CD4-positive, alpha-beta T cell (primary cell): ENCODE measurements around the gene PCED1A. TPM values are rescaled to one million over a fixed set of nuclear protein-coding genes. Genes with fewer than 3 reads are reported as not detected.
"Not testable (repeated sequence)": the region's sequence is repeated elsewhere in the genome, so short reads cannot be mapped to it uniquely, and the experiment has no call there.

ENCODE experiments used
- ATAC-seq: fragments of 200-7000 bp; cut with Tn5 transposase; one replicate; pipeline ENCODE4 v1.10.0; 2022; ENCODE audit warnings: mild to moderate bottlenecking; ENCODE audit not compliant: poor library complexity
- CTCF ChIA-PET: fragments of 350-600 bp; sonication (Branson Sonifier 250); formaldehyde crosslinking; loops from one replicate; lab custom pipeline; 2021; ENCODE audit warnings: antibody characterized with exemption, inconsistent platforms; lab: Charles Lee
- POLR2A ChIA-PET: fragments of 350-600 bp; sonication (Branson Sonifier 250); formaldehyde crosslinking; loops from one replicate; lab custom pipeline; 2021; ENCODE audit warnings: antibody characterized with exemption, inconsistent platforms; lab: Charles Lee
- DNase-seq, 14 experiments: peaks; one replicate each; pipeline ENCODE4 v3.0.0-alpha.2; 2013 to 2020; ENCODE audit warnings: mixed read lengths in 2 of 14
- H3K27ac ChIP-seq, 2 donors: one replicate each; pipeline versions ENCODE4 v1.5.1 to v1.7.0; 2013; ENCODE audit warnings: low read length in 2 of 2, low read depth in 1 of 2, mild to moderate bottlenecking in 1 of 2
- H3K27me3 ChIP-seq, 2 experiments: 1 replicate in 1 of 2; 2 replicates in 1 of 2; pipeline versions ENCODE4 v1.6.1 to v1.7.0; 2013; ENCODE audit warnings: low read length in 2 of 2, control low read depth in 1 of 2, mild to moderate bottlenecking in 1 of 2, moderate library complexity in 1 of 2; ENCODE audit not compliant: insufficient read depth in 2 of 2, control insufficient read depth in 1 of 2
- H3K36me3 ChIP-seq: one replicate; pipeline ENCODE4 v1.6.1; 2013; ENCODE audit warnings: low read length, control low read depth; ENCODE audit not compliant: insufficient read depth
- H3K4me1 ChIP-seq: one replicate; pipeline ENCODE4 v1.6.1; 2013; ENCODE audit warnings: low read length, control low read depth; ENCODE audit not compliant: insufficient read depth
- H3K4me3 ChIP-seq: one replicate; pipeline ENCODE4 v1.5.1; 2013; ENCODE audit warnings: mild to moderate bottlenecking, low read length, moderate library complexity
- H3K9me3 ChIP-seq, 2 experiments: 1 replicate in 1 of 2; 2 replicates in 1 of 2; pipeline versions ENCODE4 v1.6.1 to v1.7.0; 2013; ENCODE audit warnings: low read length in 2 of 2, mild to moderate bottlenecking in 2 of 2, control low read depth in 1 of 2, moderate library complexity in 1 of 2; ENCODE audit not compliant: control insufficient read depth in 1 of 2, insufficient read depth in 1 of 2
- H3K27ac Mint-ChIP-seq: one replicate; pipeline ENCODE4 v1.8.0; 2020; ENCODE audit warnings: mixed read lengths
- H3K27me3 Mint-ChIP-seq: one replicate; pipeline ENCODE4 v1.8.0; 2021; ENCODE audit warnings: mixed read lengths
- H3K36me3 Mint-ChIP-seq: one replicate; pipeline ENCODE4 v1.8.0; 2021; ENCODE audit warnings: low read depth, mixed read lengths
- H3K4me1 Mint-ChIP-seq: one replicate; pipeline ENCODE4 v1.8.0; 2021; ENCODE audit warnings: low read depth, mixed read lengths
- H3K4me3 Mint-ChIP-seq: one replicate; pipeline ENCODE4 v1.8.0; 2020; ENCODE audit warnings: mild to moderate bottlenecking, mixed read lengths
- H3K9me3 Mint-ChIP-seq: one replicate; pipeline ENCODE4 v1.8.0; 2020; ENCODE audit warnings: mixed read lengths
- intact Hi-C, 2 experiments: fragments of 100-400 bp; cut with DNase I in 1 of 2; cut with micrococcal nuclease in 1 of 2; formaldehyde crosslinking; loops; one replicate each; pipeline versions ENCODE4 v1.15.1 to v1.9.0; 2023 to 2025; cut with DNase I, micrococcal nuclease
- total RNA-seq, 174 experiments: library from RNA in 2 of 174; stranded (reverse) in 2 of 174; gene quantifications; one replicate each; pipeline ENCODE4 v1.2.3 and lab custom pipeline; 2021 to 2026
- TF ChIP-seq, protein P1 (sequence below): fragments of 200-600 bp; IDR thresholded peaks from one replicate; pipeline ENCODE4 v1.8.0; 2022; ENCODE audit warnings: antibody characterized with exemption, mild to moderate bottlenecking

Gene PCED1A
- total RNA-seq, 2 experiments from 2014 or later: 69.2 to 69.7 TPM

DNA sequence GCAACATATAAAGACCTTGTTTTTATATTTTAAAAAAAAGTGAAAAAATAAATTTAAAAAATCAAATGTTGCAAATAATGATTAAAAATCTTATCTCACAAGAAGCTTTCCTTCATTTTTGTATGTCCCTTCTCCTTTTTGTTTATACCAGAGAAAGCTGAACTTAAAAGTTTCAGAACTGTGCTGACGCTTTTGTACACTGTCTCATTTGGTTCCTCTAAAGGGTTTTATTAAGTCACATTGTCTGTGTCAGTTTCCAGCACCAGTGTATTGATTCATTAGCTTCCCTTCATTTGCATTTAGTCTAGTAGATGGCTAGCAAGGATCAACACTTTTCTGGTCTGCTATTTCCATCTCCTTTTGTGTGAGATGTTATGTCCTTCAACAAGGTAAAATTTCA lies 6.7 kb downstream of the PCED1A start:
- Histone ChIP-seq H3K4me3 (no peak overlapping the region), H3K27me3 (no peaks in the 10 kb centered on the region), H3K36me3 (peaks cover 6% of the 10 kb centered on the region), H3K4me1 (peaks cover 1% of the 10 kb centered on the region), H3K27ac (no peak overlapping the region), H3K9me3 (no peaks in the 10 kb centered on the region)
- POLR2A ChIA-PET: interaction anchor here (0.9 kb wide), 1 partner anchor 40 kb away, joined by 3 read pairs; no protein-coding TSS in a partner anchor
- no peaks in the 10 kb centered on the region for H3K27me3 Mint-ChIP-seq
- TF ChIP-seq, protein P1, sequence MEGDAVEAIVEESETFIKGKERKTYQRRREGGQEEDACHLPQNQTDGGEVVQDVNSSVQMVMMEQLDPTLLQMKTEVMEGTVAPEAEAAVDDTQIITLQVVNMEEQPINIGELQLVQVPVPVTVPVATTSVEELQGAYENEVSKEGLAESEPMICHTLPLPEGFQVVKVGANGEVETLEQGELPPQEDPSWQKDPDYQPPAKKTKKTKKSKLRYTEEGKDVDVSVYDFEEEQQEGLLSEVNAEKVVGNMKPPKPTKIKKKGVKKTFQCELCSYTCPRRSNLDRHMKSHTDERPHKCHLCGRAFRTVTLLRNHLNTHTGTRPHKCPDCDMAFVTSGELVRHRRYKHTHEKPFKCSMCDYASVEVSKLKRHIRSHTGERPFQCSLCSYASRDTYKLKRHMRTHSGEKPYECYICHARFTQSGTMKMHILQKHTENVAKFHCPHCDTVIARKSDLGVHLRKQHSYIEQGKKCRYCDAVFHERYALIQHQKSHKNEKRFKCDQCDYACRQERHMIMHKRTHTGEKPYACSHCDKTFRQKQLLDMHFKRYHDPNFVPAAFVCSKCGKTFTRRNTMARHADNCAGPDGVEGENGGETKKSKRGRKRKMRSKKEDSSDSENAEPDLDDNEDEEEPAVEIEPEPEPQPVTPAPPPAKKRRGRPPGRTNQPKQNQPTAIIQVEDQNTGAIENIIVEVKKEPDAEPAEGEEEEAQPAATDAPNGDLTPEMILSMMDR: no peak
- ATAC-seq (no peak), DNase-seq (no peak)
- H3K27ac Mint-ChIP-seq: no peak overlapping the region
- no peak overlapping the region for H3K4me3 Mint-ChIP-seq
- peaks cover 10% of the 10 kb centered on the region for H3K4me1 Mint-ChIP-seq
- H3K9me3 Mint-ChIP-seq: no peaks in the 10 kb centered on the region
- intact Hi-C loops: no loop called here
- CTCF ChIA-PET: no interaction called here
- peaks cover 28% of the 10 kb centered on the region for H3K36me3 Mint-ChIP-seq

- POLR2A ChIA-PET: interaction anchor here (2.2 kb wide), 1 partner anchor 9 kb away, joined by 5 read pairs; no protein-coding TSS in a partner anchor
- Mint-ChIP-seq H3K36me3 (peaks cover 15% of the 10 kb centered on the region), H3K27me3 (peaks cover 10% of the 10 kb centered on the region), H3K4me1 (peaks cover 14% of the 10 kb centered on the region)
- CTCF ChIA-PET, H3K9me3 ChIP-seq, H3K27me3 ChIP-seq, H3K9me3 Mint-ChIP-seq, H3K27ac Mint-ChIP-seq, H3K4me1 ChIP-seq, H3K4me3 ChIP-seq, intact Hi-C loops, H3K36me3 ChIP-seq, ATAC-seq, H3K4me3 Mint-ChIP-seq, H3K27ac ChIP-seq, DNase-seq: not testable (repeated sequence)
Observed at GRCh38 chr20:2831206-2831605, 9.2 kb downstream of the PCED1A start.

- peaks cover 8% of the 10 kb centered on the region for H3K4me1 ChIP-seq
- no peaks in the 10 kb centered on the region for H3K27me3 ChIP-seq
- ATAC-seq: no peak
- Mint-ChIP-seq H3K27me3 (peaks cover 15% of the 10 kb centered on the region), H3K4me3 (no peak overlapping the region), H3K36me3 (no peaks in the 10 kb centered on the region), H3K9me3 (no peaks in the 10 kb centered on the region), H3K27ac (no peak overlapping the region), H3K4me1 (peaks cover 21% of the 10 kb centered on the region)
- no peaks in the 10 kb centered on the region for H3K9me3 ChIP-seq
- POLR2A ChIA-PET: no interaction called here
- intact Hi-C loops: no loop called here
- TF ChIP-seq, protein P1: no peak
- H3K27ac ChIP-seq: no peak overlapping the region
- DNase-seq: no peak
- no peak overlapping the region for H3K4me3 ChIP-seq
- CTCF ChIA-PET: no interaction called here
- no peaks in the 10 kb centered on the region for H3K36me3 ChIP-seq
Observed at GRCh38 chr20:2829376-2829775, 11.1 kb downstream of the PCED1A start.

GRCh38 chr20:2826655-2827054 lies 13.8 kb downstream of the PCED1A start:
- DNase-seq (no peak), ATAC-seq (no peak)
- no peaks in the 10 kb centered on the region for H3K36me3 ChIP-seq
- H3K4me3 Mint-ChIP-seq: no peak overlapping the region
- no peaks in the 10 kb centered on the region for H3K27me3 ChIP-seq
- CTCF ChIA-PET: interaction anchor here (0.7 kb wide), 1 partner anchor 63 kb away, joined by 3 read pairs; no protein-coding TSS in a partner anchor
- no peak overlapping the region for H3K27ac ChIP-seq
- POLR2A ChIA-PET: no interaction called here
- H3K27ac Mint-ChIP-seq: no peak overlapping the region
- no peaks in the 10 kb centered on the region for H3K9me3 ChIP-seq
- TF ChIP-seq, protein P1: no peak
- H3K9me3 Mint-ChIP-seq: no peaks in the 10 kb centered on the region
- no peak overlapping the region for H3K4me3 ChIP-seq
- no peaks in the 10 kb centered on the region for H3K36me3 Mint-ChIP-seq
- peaks cover 14% of the 10 kb centered on the region for H3K4me1 ChIP-seq
- H3K27me3 Mint-ChIP-seq: peaks cover 21% of the 10 kb centered on the region
- intact Hi-C loops: no loop called here
- peaks cover 28% of the 10 kb centered on the region for H3K4me1 Mint-ChIP-seq
